ENCODE data around the gene SRPRB.

SRPRB gene

GRCh38 chr3:133842158-133842557 lies 36.5 kb downstream of the SRPRB start:
- no peak for ATAC-seq
- no peak for DNase-seq

DNA sequence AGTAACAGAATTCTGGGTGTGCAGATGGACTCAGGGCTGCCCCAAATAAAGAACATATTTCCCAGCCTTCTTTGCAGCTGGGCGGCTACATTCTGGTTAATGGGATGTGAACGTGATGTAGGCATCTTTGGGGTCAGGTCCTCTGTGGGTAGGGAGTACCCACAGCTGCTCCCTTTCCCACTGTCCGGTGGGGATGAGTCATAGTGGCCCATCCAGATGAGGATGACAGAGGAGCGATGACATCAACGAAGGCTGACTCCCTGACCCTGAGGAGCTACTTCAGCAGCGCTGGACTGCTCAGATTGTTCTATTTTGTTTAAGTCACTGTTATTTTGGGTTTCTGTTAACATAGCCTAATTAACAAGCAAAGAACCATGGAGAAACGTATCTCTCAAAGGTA lies 38.0 kb downstream of the SRPRB start:
- ATAC-seq = no peak
- DNase-seq = no peak

GRCh38 chr3:133845127-133845526 lies 39.5 kb downstream of the SRPRB start:
- ATAC-seq = no peak
- DNase-seq = no peak

GRCh38 chr3:133849346-133849745 lies 43.7 kb downstream of the SRPRB start:
- ATAC-seq = no peak
- DNase-seq = no peak

DNA sequence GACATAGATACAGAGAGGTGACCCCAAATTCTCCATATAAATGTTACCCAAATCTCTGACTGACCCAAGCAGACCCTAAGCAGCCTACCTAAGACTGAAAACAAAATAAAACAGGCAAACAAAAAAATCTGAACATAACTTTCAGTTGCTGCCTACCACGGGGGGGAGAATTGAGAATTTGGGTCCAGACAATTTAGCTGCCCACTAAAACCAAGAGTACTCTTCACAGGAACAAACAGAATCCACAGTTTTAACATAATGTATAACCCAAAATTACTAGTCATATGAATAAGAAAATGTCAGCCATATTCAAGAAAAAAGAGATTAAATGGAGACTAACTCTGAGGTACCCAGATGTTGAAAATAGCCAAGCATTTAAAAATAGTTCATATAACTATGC lies 44.4 kb downstream of the SRPRB start:
- DNase-seq (no peak), ATAC-seq (no peak)

GRCh38 chr3:133851266-133851906 lies 45.8 kb downstream of the SRPRB start:
- DNase-seq (no peak), ATAC-seq (peak; percentile 58)

DNA sequence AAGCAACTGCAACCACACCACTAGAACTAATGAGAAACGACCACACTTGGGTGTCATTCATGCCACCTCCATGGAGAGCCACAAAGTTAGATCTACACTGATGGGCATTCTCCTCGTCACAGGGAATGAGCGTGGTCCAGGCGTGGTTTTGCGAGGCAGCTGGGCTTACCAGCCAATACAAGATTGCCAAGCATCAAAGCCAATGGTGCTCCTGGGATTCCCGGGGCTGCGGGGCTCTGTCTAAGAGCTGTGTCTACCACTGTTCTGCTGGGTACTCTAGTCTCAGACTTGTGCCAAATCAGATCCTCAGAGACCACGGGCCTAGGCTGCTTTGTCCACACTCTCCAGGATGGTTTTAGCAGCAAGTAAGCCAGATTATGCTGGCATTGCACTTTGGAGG lies 46.3 kb downstream of the SRPRB start:
- no peak for DNase-seq
- ATAC-seq = no peak

DNA sequence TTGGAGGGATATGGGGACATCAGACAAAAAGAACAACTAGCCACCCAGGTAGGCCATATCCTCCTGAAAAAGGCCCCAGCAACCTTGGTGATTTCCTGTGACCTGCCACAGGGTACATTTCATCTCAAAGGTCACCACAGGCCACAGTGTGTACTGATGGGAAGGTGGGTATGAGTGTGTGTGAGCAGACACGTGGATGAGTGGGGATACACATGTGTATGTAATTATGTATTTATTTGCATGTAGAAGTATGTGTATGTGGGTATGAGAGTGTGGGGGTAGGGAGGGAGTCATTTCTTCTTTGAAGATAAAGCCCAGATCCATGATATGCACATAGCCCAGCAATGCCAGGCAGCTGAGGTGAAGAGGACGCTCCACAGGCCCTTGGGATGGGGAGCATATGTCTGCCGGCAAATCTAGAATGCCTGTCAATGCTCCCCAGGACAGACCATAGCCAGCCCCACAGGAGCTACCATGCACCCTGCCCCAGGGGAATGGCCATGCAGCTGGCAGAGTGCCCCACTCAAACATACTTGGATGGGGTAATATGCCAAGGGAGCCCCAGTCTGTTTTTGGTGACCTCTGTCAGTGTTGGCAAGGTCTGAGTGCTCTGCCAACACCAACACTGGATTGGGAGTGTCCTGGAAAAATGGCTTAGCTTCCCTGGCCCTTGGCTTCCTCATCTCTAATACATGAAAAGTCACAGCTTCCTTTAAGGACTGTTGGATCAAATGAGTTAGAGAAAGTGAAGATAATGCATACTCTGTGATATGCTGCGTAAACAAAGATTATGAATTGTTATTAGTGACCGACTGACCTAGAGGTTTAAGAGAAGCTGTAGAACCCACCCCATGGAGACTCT lies 47.7 kb downstream of the SRPRB start:
- DNase-seq = no peak
- ATAC-seq = no peak

GRCh38 chr3:133853925-133854227 lies 48.3 kb downstream of the SRPRB start:
- no peak for ATAC-seq
- no peak for DNase-seq

DNA sequence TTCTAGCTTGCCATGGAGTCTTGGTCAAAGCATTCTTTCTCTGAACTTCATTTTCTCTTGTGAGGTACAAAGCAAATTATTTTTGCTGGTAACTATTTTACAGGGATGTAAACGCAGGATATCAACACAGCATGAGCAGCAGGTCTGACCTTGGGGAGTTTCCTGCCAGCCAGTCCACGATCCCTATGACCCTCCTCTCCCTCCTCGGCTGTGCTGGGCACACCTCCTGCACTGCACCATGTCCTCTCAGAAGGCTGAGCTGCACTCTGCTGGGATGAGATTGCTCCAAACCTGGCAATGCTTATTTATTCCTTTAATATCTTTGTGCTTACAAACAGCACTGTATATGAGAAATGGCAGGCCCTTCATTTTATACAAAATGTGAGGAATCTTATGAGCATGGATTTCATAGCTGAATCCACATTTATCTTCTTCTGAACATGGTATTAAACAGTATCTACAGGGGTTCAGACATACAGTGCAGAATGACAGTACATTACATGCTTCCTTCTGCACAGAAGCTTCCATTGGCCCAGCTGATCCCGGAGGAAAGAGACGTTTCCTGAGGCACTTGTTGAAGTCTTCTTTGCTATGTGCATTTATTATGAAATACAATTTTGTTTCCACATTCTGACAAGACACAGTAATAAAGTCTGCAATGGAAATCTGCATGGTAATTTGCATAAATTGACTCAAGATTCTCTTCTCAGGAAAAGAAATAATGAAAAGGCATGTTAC lies 48.8 kb downstream of the SRPRB start:
- DNase-seq (no peak), ATAC-seq (no peak)

DNA sequence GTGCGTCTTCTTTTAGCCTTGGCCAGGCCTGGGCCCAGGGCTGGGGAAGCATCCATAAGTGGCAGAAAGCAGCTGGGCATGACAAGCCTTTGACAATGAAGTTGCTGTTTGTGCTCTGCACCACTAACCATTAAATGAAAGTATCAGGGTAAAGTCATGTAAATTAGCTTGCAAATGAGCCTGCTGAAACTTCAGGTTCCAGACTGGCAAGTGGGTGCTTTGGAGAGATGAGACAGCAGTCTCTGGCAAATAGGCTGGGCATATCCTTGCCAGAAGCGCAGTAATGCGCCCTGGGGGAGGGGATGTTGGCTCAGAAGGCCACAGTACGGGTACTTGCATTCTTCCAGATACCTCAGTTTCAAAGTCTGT lies 49.4 kb downstream of the SRPRB start:
- DNase-seq (no peak), ATAC-seq (no peak)

DNA sequence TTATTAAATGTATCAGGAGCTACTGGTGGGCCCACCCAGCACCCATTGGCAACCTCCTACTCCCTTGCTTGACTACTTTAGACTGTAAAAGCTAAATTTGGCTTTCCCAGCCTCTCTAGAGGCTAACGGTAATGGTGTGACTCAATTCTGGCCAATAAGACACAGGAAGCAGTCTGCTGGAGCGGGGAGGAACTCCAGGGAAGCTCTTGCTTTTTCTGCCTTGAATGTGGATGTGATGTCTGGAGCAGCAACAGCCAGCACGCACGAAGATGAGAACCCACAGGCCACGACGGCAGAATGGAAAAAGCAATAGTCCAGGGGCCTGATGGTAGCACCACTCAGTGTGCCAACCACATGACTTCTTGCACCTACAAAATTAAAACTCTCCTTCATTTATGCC lies 50.2 kb downstream of the SRPRB start:
- ATAC-seq (no peak), DNase-seq (no peak)

DNA sequence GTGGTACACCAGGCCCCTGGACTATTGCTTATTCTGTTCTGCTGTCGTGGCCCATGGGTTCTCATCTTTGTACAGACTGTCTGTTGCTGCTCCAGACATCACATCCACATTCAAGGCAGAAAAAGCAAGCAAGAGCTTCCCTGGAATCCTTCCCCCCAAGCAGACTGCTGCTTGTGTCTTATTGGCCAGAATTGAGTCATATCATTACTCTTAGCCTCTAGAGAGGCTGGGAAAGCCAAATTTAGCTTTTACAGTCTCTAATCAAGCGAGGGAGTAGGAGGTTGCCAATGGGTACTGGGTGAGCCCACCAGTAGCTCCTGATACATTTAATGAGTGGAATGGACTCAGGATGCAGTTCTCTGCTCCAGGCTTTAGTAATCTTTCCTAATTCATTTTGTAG lies 50.7 kb downstream of the SRPRB start:
- DNase-seq (no peak), ATAC-seq (no peak)

GRCh38 chr3:133857767-133858166 lies 52.2 kb downstream of the SRPRB start:
- DNase-seq (no peak), ATAC-seq (peak; percentile 58)

GRCh38 chr3:133859381-133860234 lies 54.0 kb downstream of the SRPRB start:
- ATAC-seq (no peak), DNase-seq (no peak)

DNA sequence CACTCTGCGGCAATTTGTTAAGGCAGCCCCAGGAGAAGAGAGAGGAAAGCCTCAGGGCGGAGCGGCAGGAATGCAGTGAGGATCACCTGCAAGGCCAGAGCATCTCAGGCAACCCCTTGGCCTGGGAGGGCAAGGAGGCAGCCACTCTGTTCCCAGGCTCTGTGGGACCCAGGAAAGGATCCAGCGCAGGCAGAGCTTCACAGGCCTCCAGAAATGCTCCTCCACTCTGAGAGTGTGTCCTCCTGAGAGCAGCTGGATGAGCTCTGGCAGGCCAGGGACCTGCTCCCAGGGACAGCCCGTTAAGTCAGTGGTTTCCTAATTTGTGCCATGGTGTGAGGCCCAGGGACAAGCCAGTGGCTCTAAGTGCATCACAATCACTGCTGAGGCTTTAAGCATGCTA lies 54.9 kb downstream of the SRPRB start:
- ATAC-seq = no peak

GRCh38 chr3:133862161-133862560 lies 56.5 kb downstream of the SRPRB start:
- DNase-seq (no peak), ATAC-seq (no peak)

More for the DNA sequence above, 54.9 kb downstream of the SRPRB start:
- no peak for DNase-seq

GRCh38 chr3:133863911-133864310 lies 58.3 kb downstream of the SRPRB start:
- no peak for DNase-seq
- ATAC-seq = no peak

- no peak for DNase-seq
- no peak for ATAC-seq
Observed at GRCh38 chr3:133864616-133865015, 59.0 kb downstream of the SRPRB start.

DNA sequence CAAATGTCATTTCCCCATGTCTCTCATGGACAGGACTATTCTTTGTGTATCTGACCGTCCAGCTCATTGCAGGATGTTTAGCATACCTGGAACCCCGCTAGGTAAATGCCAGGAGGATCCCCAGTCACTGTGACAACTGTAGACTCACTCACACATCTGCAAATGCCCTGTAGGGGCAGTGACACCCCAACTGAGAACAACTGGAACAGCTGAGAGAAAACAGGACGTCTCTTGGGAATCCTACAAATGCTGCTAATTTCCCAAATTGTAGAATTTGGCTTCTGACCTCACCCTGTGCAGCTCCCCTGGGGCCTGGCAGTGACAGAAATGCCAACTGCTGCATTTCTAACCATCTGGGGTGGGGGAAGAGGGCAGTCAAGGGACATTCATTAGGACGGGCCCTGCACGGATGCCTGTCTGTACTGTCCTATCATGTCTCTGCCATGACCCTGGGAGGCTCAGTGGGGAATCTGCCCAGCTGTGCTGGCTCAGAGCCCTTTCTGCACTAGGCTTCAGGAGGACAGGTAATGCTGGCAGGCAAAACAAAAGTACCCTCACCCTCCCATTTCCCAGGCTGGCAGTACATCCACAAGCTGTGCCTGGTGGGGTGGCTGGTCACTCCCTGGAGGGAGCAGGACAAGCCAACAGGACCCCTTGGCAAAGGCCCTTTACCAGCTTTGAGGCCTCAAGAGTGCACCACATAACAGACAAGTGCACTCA lies 59.7 kb downstream of the SRPRB start:
- ATAC-seq (no peak), DNase-seq (no peak)

DNA sequence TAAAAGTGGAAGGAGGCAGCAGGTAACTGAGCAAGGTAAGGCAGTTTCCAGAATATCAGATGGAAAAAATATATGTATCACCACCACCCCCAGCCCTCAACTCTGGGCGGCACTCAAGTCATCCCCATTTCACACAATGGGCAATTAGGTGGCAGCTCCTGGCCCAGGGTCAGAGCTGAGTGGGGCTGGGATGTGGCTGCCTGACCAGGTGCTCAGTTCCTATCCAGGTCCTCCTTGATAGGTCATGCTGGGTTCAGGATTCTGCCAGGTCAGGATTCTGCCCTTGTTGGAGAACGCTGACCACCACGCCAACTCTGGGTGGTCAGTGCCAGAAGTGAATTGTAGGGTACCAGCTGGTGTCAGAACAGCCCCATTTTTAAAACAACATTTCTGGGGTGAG lies 60.5 kb downstream of the SRPRB start:
- no peak for DNase-seq
- ATAC-seq = no peak

- ATAC-seq (no peak), DNase-seq (no peak)
Observed at GRCh38 chr3:133868186-133868585, 62.6 kb downstream of the SRPRB start.

All from stimulated activated naive CD8-positive, alpha-beta T cell treated with anti-CD3 and anti-CD28 coated beads, Interleukin-15, Interleukin-2, amounts not matched to agents 100 U/mL and 50 U/mL, for 24 hours (primary cell).